A549 treated with dexamethasone at 1 μM for 4 hours (cell line): ENCODE data around the gene RGS3. TPM values are rescaled to one million over a fixed set of nuclear protein-coding genes. Genes with fewer than 3 reads are reported as not detected.

Source experiments
- total RNA-seq: library from RNA; stranded (reverse); fragments of 200-300 nt; extraction: Qiagen RNA extraction; gene quantifications from 5 replicates; pipeline ENCODE4 v1.2.3, GENCODE V29; 2022

Gene RGS3
- 14.3 to 17.0 TPM (median 14.7 TPM) in 5 replicates for total RNA-seq

DNA sequence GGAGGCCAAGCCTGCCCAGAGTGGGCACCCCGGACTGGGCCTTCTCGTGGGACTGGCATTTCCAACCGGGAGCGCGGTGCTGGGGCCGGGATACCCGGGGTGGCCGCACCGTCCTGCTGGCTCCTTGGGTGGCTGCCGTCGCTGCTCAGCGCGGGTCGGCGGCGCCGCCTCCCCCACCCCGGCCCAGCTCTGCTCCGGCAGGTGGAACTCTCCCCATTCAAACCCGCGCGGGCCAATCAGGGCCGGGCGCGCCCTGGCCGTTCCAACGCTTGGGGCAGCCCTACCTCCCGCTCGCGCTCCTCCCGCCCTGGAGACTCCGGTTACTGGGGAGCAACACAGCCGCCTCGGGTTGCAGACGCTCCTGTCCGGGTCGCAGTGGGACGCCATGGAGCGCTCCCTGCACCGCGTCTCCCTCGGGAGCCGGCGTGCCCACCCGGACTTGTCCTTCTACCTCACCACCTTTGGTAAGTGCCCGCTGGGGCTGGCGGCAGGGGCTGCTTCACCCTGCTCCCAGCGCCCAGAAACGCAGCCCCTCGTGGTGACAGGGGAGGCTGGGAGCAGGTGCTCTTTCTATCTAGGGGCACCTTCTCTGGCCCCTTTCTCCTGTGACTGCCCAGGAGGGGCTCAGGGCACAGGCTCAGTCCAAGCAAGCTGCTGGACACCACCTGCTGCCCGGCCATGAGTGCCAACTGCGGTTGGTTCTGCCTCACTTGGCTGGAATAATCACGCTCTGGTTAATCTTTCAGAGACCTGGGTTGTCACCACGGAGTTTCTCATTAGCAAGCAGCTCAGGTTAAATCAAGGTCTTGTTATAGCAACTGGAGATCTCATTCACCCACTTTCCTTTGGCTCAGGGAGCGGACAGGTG lies at the start of gene RGS3:
Gene RGS3, plus strand, starts transcription at position 310 of the 868 bp plus-strand sequence. Its CDS starts 76 bp downstream, at position 386.

Other genes starting within 250 kb of the RGS3 start
- 15.5 to 18.5 TPM (median 18.0 TPM) in 5 replicates for gene FKBP15, start 242.4 kb upstream of the RGS3 start, total RNA-seq
- gene SLC31A1, start 242.2 kb upstream of the RGS3 start, total RNA-seq: 18.9 to 21.7 TPM (median 20.3 TPM) in 5 replicates
- gene CDC26, start 188.2 kb upstream of the RGS3 start, total RNA-seq: 41.7 to 63.9 TPM (median 48.5 TPM) in 5 replicates
- 55.9 to 60.3 TPM (median 57.5 TPM) in 5 replicates for gene PRPF4, start 188.1 kb upstream of the RGS3 start, total RNA-seq
- 0.07 to 0.17 TPM (median 0.11 TPM) in 3 of 5 replicates, not detected in the others for gene RNF183, start 160.4 kb upstream of the RGS3 start, total RNA-seq
- gene WDR31, start 123.5 kb upstream of the RGS3 start, total RNA-seq: 0.85 to 1.6 TPM (median 1.2 TPM) in 5 replicates
- gene BSPRY, start 114.2 kb upstream of the RGS3 start, total RNA-seq: 0.05 to 0.11 TPM (median 0.08 TPM) in 4 of 5 replicates, not detected in the other
- gene HDHD3, start 86.7 kb upstream of the RGS3 start, total RNA-seq: 18.3 to 20.5 TPM (median 19.1 TPM) in 5 replicates
- gene ALAD, start 62.4 kb upstream of the RGS3 start, total RNA-seq: 13.1 to 16.0 TPM (median 14.5 TPM) in 5 replicates
- 89.2 to 114 TPM (median 107 TPM) in 5 replicates for gene POLE3, start 53.1 kb upstream of the RGS3 start, total RNA-seq
- gene C9orf43, start 53.0 kb upstream of the RGS3 start, total RNA-seq: 0.45 to 0.63 TPM (median 0.60 TPM) in 5 replicates